CD4-positive, alpha-beta memory T cell (primary cell): ENCODE data around the gene CHN2. TPM values are rescaled to one million over a fixed set of nuclear protein-coding genes. Genes with fewer than 3 reads are reported as not detected.

Experiments
- CTCF ChIA-PET: fragments of 350-600 bp; sonication (Branson Sonifier 250); formaldehyde crosslinking; loops from one replicate; lab custom pipeline; 2021; ENCODE audit warnings: inconsistent platforms; ENCODE audit not compliant: partially characterized antibody; lab: Charles Lee
- POLR2A ChIA-PET: fragments of 350-600 bp; sonication (Branson Sonifier 250); formaldehyde crosslinking; loops from one replicate; lab custom pipeline; 2021; ENCODE audit not compliant: partially characterized antibody; lab: Charles Lee
- DNase-seq, 5 donors: peaks; one replicate each; pipeline versions ENCODE4 v3.0.0 to v3.0.0-alpha.2; 2020 to 2022; ENCODE audit warnings: mixed read lengths in 1 of 5
- H3K27ac ChIP-seq: one replicate; pipeline ENCODE4 v1.7.0; 2013; ENCODE audit warnings: low read depth, low read length
- H3K27me3 ChIP-seq: 2 replicates; pipeline ENCODE4 v1.7.0; 2013; ENCODE audit warnings: mild to moderate bottlenecking, low read length, moderate library complexity; ENCODE audit not compliant: insufficient read depth
- H3K36me3 ChIP-seq: 2 replicates; pipeline ENCODE4 v1.7.0; 2013; ENCODE audit warnings: mild to moderate bottlenecking, low read length, moderate library complexity; ENCODE audit not compliant: insufficient read depth
- H3K4me1 ChIP-seq: 2 replicates; pipeline ENCODE4 v1.7.0; 2013; ENCODE audit warnings: mild to moderate bottlenecking, low read length, moderate library complexity; ENCODE audit not compliant: insufficient read depth
- H3K4me3 ChIP-seq, 2 donors: one replicate each; pipeline ENCODE4 v1.7.0; 2013; ENCODE audit warnings: low read length in 2 of 2, mild to moderate bottlenecking in 1 of 2
- H3K9me3 ChIP-seq, 2 donors: one replicate each; pipeline ENCODE4 v1.7.0; 2013; ENCODE audit warnings: low read length in 2 of 2, control low read depth in 1 of 2; ENCODE audit not compliant: control insufficient read depth in 1 of 2
- H3K27ac Mint-ChIP-seq, 7 donors: one replicate each; pipeline ENCODE4 v1.8.0; 2020 to 2021; ENCODE audit warnings: mixed read lengths in 7 of 7, mild to moderate bottlenecking in 6 of 7, inconsistent platforms in 3 of 7, moderate library complexity in 3 of 7
- H3K27me3 Mint-ChIP-seq, 2 donors: one replicate each; pipeline ENCODE4 v1.8.0; 2020 to 2021; ENCODE audit warnings: mixed read lengths in 2 of 2
- H3K36me3 Mint-ChIP-seq, 2 donors: one replicate each; pipeline ENCODE4 v1.8.0; 2020 to 2021; ENCODE audit warnings: mixed read lengths in 2 of 2, inconsistent platforms in 1 of 2, mild to moderate bottlenecking in 1 of 2
- H3K4me1 Mint-ChIP-seq, 4 donors: one replicate each; pipeline ENCODE4 v1.8.0; 2020 to 2021; ENCODE audit warnings: mixed read lengths in 4 of 4, mild to moderate bottlenecking in 1 of 4
- H3K4me3 Mint-ChIP-seq, 8 donors: one replicate each; pipeline ENCODE4 v1.8.0; 2020 to 2021; ENCODE audit warnings: mixed read lengths in 8 of 8, mild to moderate bottlenecking in 7 of 8, moderate library complexity in 6 of 8, inconsistent platforms in 3 of 8
- H3K9me3 Mint-ChIP-seq, 8 donors: one replicate each; pipeline ENCODE4 v1.8.0; 2020 to 2021; ENCODE audit warnings: mixed read lengths in 8 of 8, mild to moderate bottlenecking in 5 of 8, inconsistent platforms in 3 of 8, moderate library complexity in 1 of 8
- intact Hi-C: fragments of 100-400 bp; cut with micrococcal nuclease; formaldehyde crosslinking; loops from one replicate; pipeline ENCODE4 v1.15.1; 2023
- polyA plus RNA-seq, 2 donors: library from polyadenylated mRNA; unstranded; fragments of 300-500 nt; fragmentation: Illumina TruSeq; gene quantifications; one replicate each; pipeline ENCODE4 v1.2.3, GENCODE V29; 2021
- total RNA-seq, 2 experiments: library from RNA; stranded (reverse); gene quantifications; one replicate each; pipeline ENCODE4 v1.2.3, GENCODE V29; 2021

CHN2 gene
- total and polyA plus RNA-seq, 4 experiments from 2014 or later: 1.8 to 7.6 (median 3.5) TPM

DNA sequence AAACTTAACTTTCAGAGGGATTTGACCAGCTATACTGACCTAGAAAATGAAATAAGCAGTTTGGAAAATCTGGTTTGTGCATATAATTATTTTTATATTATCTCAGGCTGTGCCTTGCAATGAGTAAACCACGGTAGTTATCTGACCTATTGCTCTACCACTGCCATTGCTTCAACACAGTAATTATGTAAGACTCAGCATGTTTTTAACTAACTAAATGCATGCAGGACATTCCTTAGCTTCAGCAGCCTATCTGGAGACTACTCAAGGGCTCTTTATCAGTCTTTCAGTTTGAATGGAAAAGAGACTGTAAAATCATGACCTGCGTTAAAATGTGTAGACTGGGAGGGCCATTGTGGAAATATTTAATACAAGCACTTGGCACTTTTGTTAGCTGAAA is 22.5 kb downstream of the CHN2 start:
- Mint-ChIP-seq H3K4me3 (no peak overlapping the region), H3K27me3 (peaks cover 0 to 2% of the 10 kb centered on the region in 2 donors), H3K9me3 (peaks cover 0 to 6% (median 0%) of the 10 kb centered on the region in 8 donors), H3K36me3 (no peaks in the 10 kb centered on the region), H3K27ac (no peak overlapping the region), H3K4me1 (peaks cover 0 to 4% (median 0%) of the 10 kb centered on the region in 4 donors)
- no peak overlapping the region for H3K4me3 ChIP-seq
- no peaks in the 10 kb centered on the region for H3K9me3 ChIP-seq
- POLR2A ChIA-PET: no interaction called here
- intact Hi-C loops: no loop called here
- no peak overlapping the region for H3K27ac ChIP-seq
- DNase-seq: no peak
- CTCF ChIA-PET: interaction anchor here (1.0 kb wide), 2 partner anchors 27 to 29 kb away, joined by 3 read pairs; no protein-coding TSS in a partner anchor
- H3K36me3 ChIP-seq: no peaks in the 10 kb centered on the region
- no peaks in the 10 kb centered on the region for H3K4me1 ChIP-seq
- H3K27me3 ChIP-seq: no peaks in the 10 kb centered on the region

GRCh38 chr7:29224726-29225125 is 30.2 kb downstream of the CHN2 start:
- intact Hi-C loops: no loop called here
- Histone ChIP-seq H3K4me3 (no peak overlapping the region), H3K9me3 (no peaks in the 10 kb centered on the region), H3K4me1 (no peaks in the 10 kb centered on the region), H3K27me3 (no peaks in the 10 kb centered on the region), H3K36me3 (no peaks in the 10 kb centered on the region), H3K27ac (no peak overlapping the region)
- H3K4me3 Mint-ChIP-seq: no peak overlapping the region
- DNase-seq: no peak
- H3K27me3 Mint-ChIP-seq: no peaks in the 10 kb centered on the region
- CTCF ChIA-PET: no interaction called here
- no peaks in the 10 kb centered on the region for H3K36me3 Mint-ChIP-seq
- H3K27ac Mint-ChIP-seq: no peak overlapping the region
- POLR2A ChIA-PET: no interaction called here
- no peaks in the 10 kb centered on the region for H3K4me1 Mint-ChIP-seq
- H3K9me3 Mint-ChIP-seq: peaks cover 0 to 6% (median 0%) of the 10 kb centered on the region in 8 donors

GRCh38 chr7:29228289-29229011 is 33.9 kb downstream of the CHN2 start:
- Mint-ChIP-seq H3K36me3 (no peaks in the 10 kb centered on the region), H3K4me1 (peaks cover 0 to 1% (median 0%) of the 10 kb centered on the region in 4 donors), H3K9me3 (no peaks in the 10 kb centered on the region), H3K27ac (no peak overlapping the region), H3K4me3 (no peak overlapping the region), H3K27me3 (no peaks in the 10 kb centered on the region)
- no peaks in the 10 kb centered on the region for H3K4me1 ChIP-seq
- no peak overlapping the region for H3K4me3 ChIP-seq
- H3K27ac ChIP-seq: no peak overlapping the region
- intact Hi-C loops: no loop called here
- ChIA-PET POLR2A (interaction anchor here (0.6 kb wide), 1 partner anchor 33 kb away, joined by 3 read pairs; no protein-coding TSS in a partner anchor), CTCF (no interaction called here)
- no peak for DNase-seq
- H3K36me3 ChIP-seq: no peaks in the 10 kb centered on the region
- H3K9me3 ChIP-seq: no peaks in the 10 kb centered on the region
- H3K27me3 ChIP-seq: no peaks in the 10 kb centered on the region

GRCh38 chr7:29229066-29229465 is 34.5 kb downstream of the CHN2 start:
- no peak for DNase-seq
- Histone ChIP-seq H3K27ac (no peak overlapping the region), H3K4me1 (no peaks in the 10 kb centered on the region), H3K4me3 (no peak overlapping the region), H3K27me3 (no peaks in the 10 kb centered on the region), H3K9me3 (no peaks in the 10 kb centered on the region), H3K36me3 (no peaks in the 10 kb centered on the region)
- ChIA-PET CTCF (no interaction called here), POLR2A (interaction anchor here (0.6 kb wide), 1 partner anchor 34 kb away, joined by 3 read pairs; no protein-coding TSS in a partner anchor)
- peaks cover 0 to 2% (median 1%) of the 10 kb centered on the region in 4 donors for H3K4me1 Mint-ChIP-seq
- no peak overlapping the region for H3K27ac Mint-ChIP-seq
- no peaks in the 10 kb centered on the region for H3K27me3 Mint-ChIP-seq
- H3K36me3 Mint-ChIP-seq: no peaks in the 10 kb centered on the region
- intact Hi-C loops: no loop called here
- no peak overlapping the region for H3K4me3 Mint-ChIP-seq
- H3K9me3 Mint-ChIP-seq: no peaks in the 10 kb centered on the region

GRCh38 chr7:29229946-29230345 is 35.4 kb downstream of the CHN2 start:
- Histone ChIP-seq H3K4me3 (no peak overlapping the region), H3K27ac (no peak overlapping the region), H3K4me1 (no peaks in the 10 kb centered on the region), H3K27me3 (no peaks in the 10 kb centered on the region), H3K9me3 (no peaks in the 10 kb centered on the region), H3K36me3 (no peaks in the 10 kb centered on the region)
- CTCF ChIA-PET: no interaction called here
- peaks cover 0 to 10% (median 3%) of the 10 kb centered on the region in 4 donors for H3K4me1 Mint-ChIP-seq
- no peak overlapping the region for H3K4me3 Mint-ChIP-seq
- intact Hi-C loops: no loop called here
- no peaks in the 10 kb centered on the region for H3K36me3 Mint-ChIP-seq
- DNase-seq: no peak
- no peaks in the 10 kb centered on the region for H3K9me3 Mint-ChIP-seq
- no peak overlapping the region for H3K27ac Mint-ChIP-seq
- POLR2A ChIA-PET: no interaction called here
- no peaks in the 10 kb centered on the region for H3K27me3 Mint-ChIP-seq

- Histone ChIP-seq H3K27me3 (no peaks in the 10 kb centered on the region), H3K36me3 (no peaks in the 10 kb centered on the region), H3K9me3 (no peaks in the 10 kb centered on the region), H3K4me1 (no peaks in the 10 kb centered on the region), H3K4me3 (no peak overlapping the region), H3K27ac (no peak overlapping the region)
- Mint-ChIP-seq H3K36me3 (no peaks in the 10 kb centered on the region), H3K27ac (no peak overlapping the region), H3K4me3 (no peak overlapping the region), H3K9me3 (no peaks in the 10 kb centered on the region), H3K4me1 (peaks cover 0 to 12% (median 3%) of the 10 kb centered on the region in 4 donors), H3K27me3 (no peaks in the 10 kb centered on the region)
- POLR2A ChIA-PET: no interaction called here
- no peak for DNase-seq
- intact Hi-C loops: no loop called here
- CTCF ChIA-PET: no interaction called here
Observed at GRCh38 chr7:29230871-29231345, 36.3 kb downstream of the CHN2 start.

DNA sequence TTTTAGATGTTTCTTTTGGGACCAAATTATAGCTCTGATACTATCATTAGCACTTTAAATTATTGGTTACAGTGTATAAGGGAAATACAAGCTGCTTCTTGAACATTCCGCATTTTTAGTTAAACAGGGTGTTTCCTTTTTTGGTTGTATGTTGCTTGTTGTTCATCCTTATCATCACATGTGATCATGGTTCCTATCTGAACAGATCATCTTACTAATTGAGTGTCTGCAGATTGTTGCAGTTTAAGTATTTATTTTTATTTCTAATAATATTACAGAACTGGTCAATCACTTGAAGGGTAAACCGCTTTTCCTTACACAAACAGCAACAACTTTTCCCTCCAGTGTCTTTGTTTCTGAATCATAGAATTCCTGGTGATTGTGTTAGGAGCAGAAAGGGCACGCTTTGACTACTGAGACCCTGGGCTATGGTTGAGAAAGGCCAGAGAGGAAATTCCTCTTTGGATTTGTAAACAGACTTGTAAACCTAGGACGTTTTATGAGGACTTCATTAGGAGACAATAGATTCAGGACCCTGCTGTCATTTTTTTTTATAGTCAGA is 37.2 kb downstream of the CHN2 start:
- Mint-ChIP-seq H3K9me3 (no peaks in the 10 kb centered on the region), H3K4me1 (peaks cover 0 to 12% (median 3%) of the 10 kb centered on the region in 4 donors), H3K27ac (no peak overlapping the region), H3K36me3 (no peaks in the 10 kb centered on the region), H3K4me3 (no peak overlapping the region), H3K27me3 (no peaks in the 10 kb centered on the region)
- H3K36me3 ChIP-seq: no peaks in the 10 kb centered on the region
- H3K27ac ChIP-seq: no peak overlapping the region
- no peak overlapping the region for H3K4me3 ChIP-seq
- no peak for DNase-seq
- CTCF ChIA-PET: no interaction called here
- H3K9me3 ChIP-seq: no peaks in the 10 kb centered on the region
- POLR2A ChIA-PET: no interaction called here
- intact Hi-C loops: no loop called here
- no peaks in the 10 kb centered on the region for H3K27me3 ChIP-seq
- H3K4me1 ChIP-seq: no peaks in the 10 kb centered on the region
